Measurements from ENCODE around the gene CCL14. TPM values are rescaled to one million over a fixed set of nuclear protein-coding genes. Genes with fewer than 3 reads are reported as not detected.
"Not testable (repeated sequence)": the region's sequence is repeated elsewhere in the genome, so short reads cannot be mapped to it uniquely, and the experiment has no call there.

The CCL14 gene
- total RNA-seq, 1 donor from 2014 or later, result not detected

- DNase-seq (ENCODE audit: low spot score in 2 of 2); FAIRE-seq: not testable (repeated sequence)
Measured at GRCh38 chr17:35995346-35995745, 8.8 kb upstream of the CCL14 start.

- DNase-seq (ENCODE audit: low spot score in 2 of 2), result no peak
- no peak for FAIRE-seq
Measured at GRCh38 chr17:35991075-35991474, 4.5 kb upstream of the CCL14 start.

DNA sequence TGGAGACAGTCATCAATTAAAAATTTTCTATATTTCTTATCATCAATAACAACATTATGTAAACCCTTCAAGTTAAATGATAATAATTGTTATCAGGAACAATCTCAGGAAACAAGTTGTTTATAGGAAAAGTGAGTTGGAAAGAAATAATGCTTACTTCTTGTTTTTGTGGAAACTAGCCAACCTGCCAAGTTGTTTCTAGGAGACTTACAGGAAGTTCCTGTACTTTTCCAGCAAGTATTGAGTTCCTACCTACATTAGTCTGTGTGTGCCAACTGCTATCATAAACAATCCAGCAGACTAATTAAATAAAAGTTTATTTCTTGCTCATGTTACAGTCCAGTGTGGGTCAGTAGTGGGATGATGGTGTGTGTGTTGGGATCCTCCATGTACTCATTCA is 1.6 kb upstream of the CCL14 start:
- DNase-seq (ENCODE audit: low spot score in 2 of 2) (no peak), FAIRE-seq (no peak)

DNA sequence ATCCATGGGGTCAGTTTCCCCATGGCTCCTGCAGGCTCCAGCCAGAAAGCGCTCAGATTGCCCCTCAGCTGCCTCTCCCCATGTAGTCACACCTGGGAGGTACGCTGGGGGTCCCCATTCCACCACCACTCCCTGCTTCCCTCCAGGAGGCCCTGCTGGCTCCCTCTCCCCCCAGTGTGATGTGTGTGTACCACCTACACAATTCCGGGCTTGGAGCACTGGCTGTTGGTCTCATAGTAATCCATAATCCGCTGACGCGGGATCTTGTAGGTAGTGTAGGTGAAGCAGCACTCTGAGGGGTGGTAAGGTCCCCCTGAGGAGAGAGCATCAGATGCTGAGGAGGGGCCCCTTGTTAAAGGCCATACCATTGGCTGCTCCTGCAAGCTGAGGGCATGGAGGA is 2.4 kb downstream of the CCL14 start:
- FAIRE-seq (no peak), DNase-seq (ENCODE audit: low spot score in 2 of 2) (no peak)

- no peak for FAIRE-seq
- no peak for DNase-seq (ENCODE audit: low spot score in 2 of 2)
Measured at GRCh38 chr17:35982409-35983191, 3.9 kb downstream of the CCL14 start.

- FAIRE-seq (no peak), DNase-seq (ENCODE audit: low spot score in 2 of 2) (no peak)
Measured at GRCh38 chr17:35981908-35982330, 4.6 kb downstream of the CCL14 start.

DNA sequence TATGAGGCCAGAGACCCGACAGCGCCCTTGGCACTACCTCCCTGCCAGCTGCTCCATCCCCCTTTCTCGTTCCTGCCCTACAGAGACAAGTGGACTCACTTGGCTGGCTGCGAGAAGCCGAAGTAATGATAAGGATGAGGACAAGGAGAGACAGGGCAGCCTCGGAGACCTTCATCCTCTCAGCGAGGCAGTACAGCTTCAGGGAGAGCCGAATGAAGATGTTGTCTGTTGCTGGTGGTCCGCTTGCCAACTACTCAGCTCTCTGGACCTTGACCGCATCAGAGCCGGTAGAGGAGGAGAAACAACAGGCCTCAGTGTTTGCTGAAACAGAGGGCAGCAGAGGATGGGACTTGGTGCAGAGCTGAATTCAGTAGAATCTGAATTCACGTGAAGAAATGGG is 5.3 kb downstream of the CCL14 start, which contains the start of gene CCL16:
TSS of gene CCL16 (minus strand) at position 252 of the 400 bp plus-strand sequence. CDS start at position 175, 77 bp downstream.
- DNase-seq (ENCODE audit: low spot score in 2 of 2), result no peak
- no peak for FAIRE-seq

DNA sequence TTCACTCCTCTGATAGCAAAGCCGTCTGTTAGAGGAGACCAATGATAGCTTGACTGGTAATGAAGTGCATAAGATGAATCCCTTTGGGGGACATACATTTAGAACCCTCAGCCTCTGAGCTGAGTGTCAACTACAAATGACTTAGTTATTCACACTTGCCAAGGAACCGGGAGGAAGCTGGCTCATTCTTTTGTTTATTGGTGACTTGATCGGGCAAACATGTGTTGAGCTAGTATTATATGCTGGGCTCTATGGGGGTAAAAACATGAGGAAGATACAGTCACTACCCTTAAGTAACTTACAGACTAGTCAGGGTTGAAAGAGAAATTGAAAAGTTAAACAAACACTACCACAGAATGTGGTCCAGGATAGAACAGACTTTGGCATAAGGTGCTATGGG is 8.2 kb downstream of the CCL14 start:
- FAIRE-seq, result no peak
- DNase-seq (ENCODE audit: low spot score in 2 of 2), result no peak

- DNase-seq (ENCODE audit: low spot score in 2 of 2) (no peak), FAIRE-seq (no peak)
Measured at GRCh38 chr17:35977509-35977908, 9.0 kb downstream of the CCL14 start.

- no peak for FAIRE-seq
- no peak for DNase-seq (ENCODE audit: low spot score in 2 of 2)
Measured at GRCh38 chr17:35973333-35974260, 12.9 kb downstream of the CCL14 start.

GRCh38 chr17:35972945-35973332 is 13.6 kb downstream of the CCL14 start:
- no peak for DNase-seq (ENCODE audit: low spot score in 2 of 2)
- no peak for FAIRE-seq

DNA sequence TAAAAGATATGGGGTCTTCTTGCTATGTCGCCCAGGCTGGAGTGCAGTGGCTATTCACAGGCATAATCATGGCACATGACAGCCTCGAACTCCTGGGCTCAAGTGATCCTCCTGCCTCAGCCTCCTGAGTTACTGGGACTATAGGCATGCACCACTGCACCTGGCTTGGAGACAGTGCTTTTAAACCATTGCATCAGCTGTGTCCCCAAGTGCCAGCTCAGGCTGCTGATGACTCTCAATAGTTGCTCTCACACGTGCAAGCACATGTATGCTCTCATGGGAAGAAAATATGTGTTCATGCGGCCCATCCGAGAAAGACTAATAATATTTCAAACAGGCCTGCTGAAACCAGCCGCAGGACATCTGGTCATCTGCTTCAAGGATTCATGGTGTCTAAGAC is 14.0 kb downstream of the CCL14 start:
- DNase-seq (ENCODE audit: low spot score in 2 of 2) (no peak), FAIRE-seq (no peak)

- DNase-seq (ENCODE audit: low spot score in 2 of 2), result no peak
- no peak for FAIRE-seq
Measured at GRCh38 chr17:35972066-35972465, 14.5 kb downstream of the CCL14 start.

- FAIRE-seq (no peak), DNase-seq (ENCODE audit: low spot score in 2 of 2) (peak; percentile 19 to 61)
Measured at GRCh38 chr17:35969558-35970380, 16.8 kb downstream of the CCL14 start.

DNA sequence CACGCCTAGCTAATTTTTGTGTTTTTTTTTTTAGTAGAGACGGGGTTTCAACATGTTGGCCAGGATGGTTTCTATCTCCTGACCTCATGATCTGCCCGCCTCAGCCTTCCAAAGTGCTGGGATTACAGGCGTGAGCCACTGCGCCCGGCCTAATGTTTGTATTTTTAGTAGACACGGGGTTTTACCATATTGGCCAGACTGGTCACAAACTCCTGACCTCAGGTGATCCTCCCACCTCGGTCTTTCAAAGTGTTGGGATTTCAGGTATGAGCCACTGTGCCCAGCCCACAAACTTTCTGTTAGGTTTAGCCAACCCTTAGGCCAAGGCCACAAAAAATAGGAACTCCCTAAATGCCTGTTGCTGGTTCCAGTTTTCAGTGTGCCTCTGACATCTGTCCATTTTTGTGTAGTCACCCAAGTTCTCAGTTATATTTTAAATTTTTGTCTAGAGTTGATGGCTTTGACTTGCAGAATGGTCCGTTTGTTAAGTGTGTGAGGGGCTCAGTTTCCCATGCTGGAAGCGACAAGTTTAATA is 17.9 kb downstream of the CCL14 start:
- DNase-seq (ENCODE audit: low spot score in 2 of 2), result no peak
- no peak for FAIRE-seq

GRCh38 chr17:35965272-35965671 is 21.3 kb downstream of the CCL14 start:
- FAIRE-seq (no peak), DNase-seq (ENCODE audit: low spot score in 2 of 2) (no peak)

DNA sequence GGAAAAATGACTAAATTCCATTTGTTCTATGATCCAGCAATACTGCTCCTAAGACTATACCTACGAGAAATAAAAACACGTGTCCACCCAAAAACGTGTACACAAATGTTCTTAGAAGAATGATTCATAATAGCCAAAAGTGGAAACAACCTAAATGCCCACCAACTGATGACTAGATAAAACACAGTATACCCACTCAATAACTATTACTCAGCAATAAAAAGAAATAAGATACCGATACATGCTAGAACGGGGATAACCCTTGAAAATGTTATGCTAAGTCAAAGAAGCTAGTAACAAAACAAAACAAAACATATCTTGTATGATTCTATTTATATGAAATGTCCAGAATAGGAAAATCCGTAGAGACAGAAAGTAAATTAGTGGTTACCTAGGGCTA is 22.9 kb downstream of the CCL14 start:
- FAIRE-seq, result no peak

DNA sequence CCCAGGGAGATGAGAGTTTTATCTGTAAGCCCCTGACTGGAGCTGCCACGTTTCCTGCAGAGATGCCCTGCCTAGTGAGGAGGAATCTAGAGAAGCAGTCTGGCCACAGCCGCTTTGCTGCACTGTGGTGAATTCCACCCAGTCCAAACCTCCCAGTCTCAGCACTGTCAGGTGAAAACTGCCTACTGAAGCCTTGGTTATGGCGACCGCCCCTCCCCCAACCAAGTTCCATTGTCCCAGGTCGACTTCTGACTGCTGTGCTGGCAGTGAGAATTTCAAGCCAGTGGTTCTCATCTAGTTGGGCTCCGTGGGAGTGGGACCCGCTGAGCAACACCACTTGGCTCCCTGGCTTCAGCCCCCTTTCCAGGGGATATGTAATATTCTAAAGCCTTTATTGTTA is 32.8 kb downstream of the CCL14 start:
- FAIRE-seq, result no peak
- no peak for DNase-seq (ENCODE audit: low spot score in 2 of 2)

More for the DNA sequence above, 22.9 kb downstream of the CCL14 start:
- DNase-seq (ENCODE audit: low spot score in 2 of 2), result no peak

GRCh38 chr17:35949401-35949800 is 37.1 kb downstream of the CCL14 start:
- FAIRE-seq (no peak), DNase-seq (ENCODE audit: low spot score in 2 of 2) (no peak)

DNA sequence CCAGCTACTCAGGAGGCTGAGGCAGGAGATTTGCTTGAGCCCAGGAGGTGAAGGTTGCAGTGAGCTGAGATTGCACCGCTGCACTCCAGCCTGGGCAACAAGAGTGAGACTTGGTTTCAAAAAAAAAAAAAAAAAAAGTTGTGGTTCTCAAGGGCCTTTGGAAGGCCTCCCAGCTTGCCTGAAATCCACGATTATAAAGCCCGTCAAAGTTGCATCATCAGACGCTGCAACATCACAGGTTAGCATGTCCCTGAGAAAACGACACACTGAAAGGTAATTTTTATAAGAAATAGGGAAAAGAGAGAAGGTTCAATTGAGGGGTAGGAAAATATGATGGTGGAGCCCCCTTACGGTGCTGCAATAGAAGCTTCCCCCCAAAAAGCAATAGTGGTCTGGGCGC is 38.4 kb downstream of the CCL14 start:
- DNase-seq (ENCODE audit: low spot score in 2 of 2), result no peak
- FAIRE-seq, result no peak
